ENCODE data around the gene RBCK1. TPM values are rescaled to one million over a fixed set of nuclear protein-coding genes. Genes with fewer than 3 reads are reported as not detected.
"Not testable (repeated sequence)": the region's sequence is repeated elsewhere in the genome, so short reads cannot be mapped to it uniquely, and the experiment has no call there.

Gene RBCK1
- total and polyA plus RNA-seq, 10 donors: 78.6 to 152 (median 102) TPM

DNA sequence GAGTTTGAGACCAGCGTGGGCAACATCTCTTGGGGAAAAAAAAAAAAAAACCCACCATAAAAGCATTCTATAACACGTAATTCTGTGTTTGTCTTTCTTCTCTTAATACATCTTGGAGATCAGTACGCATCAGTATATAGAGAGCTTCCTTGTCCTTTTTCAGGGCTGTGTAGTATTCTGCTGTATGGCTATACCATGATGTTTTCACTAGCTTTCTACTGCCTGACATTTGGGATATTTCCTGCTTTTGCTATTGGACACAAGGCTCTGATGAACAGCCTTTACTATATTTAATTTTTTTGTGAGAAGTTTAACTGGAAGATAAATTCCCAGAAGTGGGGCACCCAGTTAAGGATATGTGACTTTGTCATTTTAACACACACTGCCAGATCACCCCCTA lies 20.6 kb upstream of the RBCK1 start:
- Histone ChIP-seq H3K9me3 (no peaks in the 10 kb centered on the region), H3K4me1 (peaks cover 0 to 18% (median 7%) of the 10 kb centered on the region in 6 donors), H3K27ac (no peak overlapping the region), H3K36me3 (peaks cover 0 to 74% (median 45%) of the 10 kb centered on the region in 6 donors), H3K4me3 (no peak overlapping the region), H3K27me3 (replicated peaks in 1 of 7) (no peaks in the 10 kb centered on the region)
- intact Hi-C loops (cut with DNase I; ENCODE audit: low total_unique reads): no loop called here
- WGBS, 5 donors: 94 to 98% (median 96%) methylated on average over 3 of the region's 3 CpGs
- TF ChIP-seq, protein P1, sequence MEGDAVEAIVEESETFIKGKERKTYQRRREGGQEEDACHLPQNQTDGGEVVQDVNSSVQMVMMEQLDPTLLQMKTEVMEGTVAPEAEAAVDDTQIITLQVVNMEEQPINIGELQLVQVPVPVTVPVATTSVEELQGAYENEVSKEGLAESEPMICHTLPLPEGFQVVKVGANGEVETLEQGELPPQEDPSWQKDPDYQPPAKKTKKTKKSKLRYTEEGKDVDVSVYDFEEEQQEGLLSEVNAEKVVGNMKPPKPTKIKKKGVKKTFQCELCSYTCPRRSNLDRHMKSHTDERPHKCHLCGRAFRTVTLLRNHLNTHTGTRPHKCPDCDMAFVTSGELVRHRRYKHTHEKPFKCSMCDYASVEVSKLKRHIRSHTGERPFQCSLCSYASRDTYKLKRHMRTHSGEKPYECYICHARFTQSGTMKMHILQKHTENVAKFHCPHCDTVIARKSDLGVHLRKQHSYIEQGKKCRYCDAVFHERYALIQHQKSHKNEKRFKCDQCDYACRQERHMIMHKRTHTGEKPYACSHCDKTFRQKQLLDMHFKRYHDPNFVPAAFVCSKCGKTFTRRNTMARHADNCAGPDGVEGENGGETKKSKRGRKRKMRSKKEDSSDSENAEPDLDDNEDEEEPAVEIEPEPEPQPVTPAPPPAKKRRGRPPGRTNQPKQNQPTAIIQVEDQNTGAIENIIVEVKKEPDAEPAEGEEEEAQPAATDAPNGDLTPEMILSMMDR (IDR thresholded peaks at IDR 0.05 in 8 of 11, conservative IDR thresholded peaks at IDR 0.05 in 3 of 11): no peak
- TF ChIP-seq POLR2A (IDR thresholded peaks at IDR 0.05): no peak
- no peak for TF ChIP-seq POLR2AphosphoS5 (IDR thresholded peaks at IDR 0.05)
- no peak for DNase-seq

DNA sequence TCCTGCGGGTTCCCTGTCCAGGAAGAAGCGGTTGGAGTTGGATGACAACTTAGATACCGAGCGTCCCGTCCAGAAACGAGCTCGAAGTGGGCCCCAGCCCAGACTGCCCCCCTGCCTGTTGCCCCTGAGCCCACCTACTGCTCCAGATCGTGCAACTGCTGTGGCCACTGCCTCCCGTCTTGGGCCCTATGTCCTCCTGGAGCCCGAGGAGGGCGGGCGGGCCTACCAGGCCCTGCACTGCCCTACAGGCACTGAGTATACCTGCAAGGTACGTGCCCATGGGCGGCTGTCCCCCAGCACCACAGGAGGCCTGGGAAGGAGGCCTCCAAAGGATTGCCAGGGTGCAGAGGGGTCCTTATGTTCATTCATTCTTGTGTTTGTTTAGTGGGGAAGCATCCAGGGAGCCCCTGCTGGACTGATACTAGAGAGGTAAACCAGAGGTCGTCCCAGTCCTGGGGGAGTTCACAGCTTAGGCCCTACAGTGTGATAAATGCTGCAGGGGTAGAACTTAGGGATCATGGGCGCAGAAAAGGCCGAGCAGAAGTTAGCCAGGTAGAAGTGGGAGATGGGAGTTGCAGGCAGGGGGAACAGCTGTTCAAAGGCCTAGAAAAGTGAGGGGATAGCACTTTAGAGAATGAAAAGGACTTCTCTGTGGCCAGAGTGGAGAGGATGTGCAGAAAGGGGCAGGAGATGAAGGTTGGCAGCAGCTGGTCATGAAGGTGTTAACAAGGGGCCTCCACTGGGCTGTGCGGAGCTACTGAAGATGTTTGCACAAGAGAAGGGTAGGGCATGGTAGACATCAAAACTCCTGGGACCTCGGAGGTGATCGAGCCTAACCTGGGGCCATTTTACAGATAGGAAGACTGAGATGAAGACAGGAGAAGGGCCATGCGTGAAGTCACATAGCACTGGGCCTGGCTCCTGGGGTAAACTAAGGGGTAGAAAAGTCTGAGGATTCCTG lies 19.8 kb upstream of the RBCK1 start:
- intact Hi-C loops (cut with DNase I; ENCODE audit: low total_unique reads): no loop called here
- TF ChIP-seq, protein P1 (IDR thresholded peaks at IDR 0.05 in 8 of 11, conservative IDR thresholded peaks at IDR 0.05 in 3 of 11): no peak
- peak in 1 of 3 donors; percentile 14 for TF ChIP-seq POLR2AphosphoS5 (IDR thresholded peaks at IDR 0.05)

DNA sequence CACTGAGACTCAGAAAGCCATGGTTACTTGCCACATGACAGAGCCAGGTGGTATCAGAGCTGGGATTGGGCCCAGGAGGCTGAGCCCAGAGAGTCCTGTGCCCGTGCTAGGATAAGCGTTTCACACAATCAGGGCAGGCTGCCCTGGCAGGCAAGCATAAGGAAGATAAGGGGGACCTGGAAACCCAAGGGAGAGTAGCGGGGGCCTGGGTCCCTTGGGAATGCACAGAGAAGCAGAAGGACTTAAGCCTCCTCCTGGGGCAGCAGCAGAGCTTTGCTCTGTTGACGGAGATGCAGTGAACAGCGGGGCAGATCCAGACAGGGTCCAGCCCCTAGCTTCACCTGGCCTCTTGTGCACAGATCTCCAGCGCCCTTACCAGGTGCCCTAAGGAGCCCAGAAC lies 18.9 kb upstream of the RBCK1 start:
- peak; percentile 42 for DNase-seq
- H3K4me3 ChIP-seq: no peak overlapping the region
- H3K36me3 ChIP-seq: peaks cover 0 to 90% (median 62%) of the 10 kb centered on the region in 6 donors
- TF ChIP-seq, protein P1 (IDR thresholded peaks at IDR 0.05 in 8 of 11, conservative IDR thresholded peaks at IDR 0.05 in 3 of 11): no peak
- TF ChIP-seq POLR2AphosphoS5 (IDR thresholded peaks at IDR 0.05) (no peak), POLR2A (IDR thresholded peaks at IDR 0.05) (no peak)
- 80 to 97% (median 89%) methylated on average over 6 of the region's 6 CpGs for WGBS, 5 donors
- no peaks in the 10 kb centered on the region for H3K27me3 ChIP-seq (replicated peaks in 1 of 7)
- intact Hi-C loops (cut with DNase I; ENCODE audit: low total_unique reads): no loop called here
- H3K9me3 ChIP-seq: no peaks in the 10 kb centered on the region
- peaks cover 0 to 8% (median 0%) of the 10 kb centered on the region in 6 donors for H3K4me1 ChIP-seq
- H3K27ac ChIP-seq: no peak overlapping the region

More for the DNA sequence above, 19.8 kb upstream of the RBCK1 start:
- H3K27ac ChIP-seq: no peak overlapping the region
- 91 to 94% (median 91%) methylated on average over 15 to 21 of the region's 21 CpGs for WGBS, 5 donors
- no peak overlapping the region for H3K4me3 ChIP-seq
- no peaks in the 10 kb centered on the region for H3K9me3 ChIP-seq
- H3K4me1 ChIP-seq: peaks cover 0 to 10% (median 1%) of the 10 kb centered on the region in 6 donors
- DNase-seq: peak; percentile 47
- peaks cover 0 to 82% (median 53%) of the 10 kb centered on the region in 6 donors for H3K36me3 ChIP-seq
- H3K27me3 ChIP-seq (replicated peaks in 1 of 7): no peaks in the 10 kb centered on the region

DNA sequence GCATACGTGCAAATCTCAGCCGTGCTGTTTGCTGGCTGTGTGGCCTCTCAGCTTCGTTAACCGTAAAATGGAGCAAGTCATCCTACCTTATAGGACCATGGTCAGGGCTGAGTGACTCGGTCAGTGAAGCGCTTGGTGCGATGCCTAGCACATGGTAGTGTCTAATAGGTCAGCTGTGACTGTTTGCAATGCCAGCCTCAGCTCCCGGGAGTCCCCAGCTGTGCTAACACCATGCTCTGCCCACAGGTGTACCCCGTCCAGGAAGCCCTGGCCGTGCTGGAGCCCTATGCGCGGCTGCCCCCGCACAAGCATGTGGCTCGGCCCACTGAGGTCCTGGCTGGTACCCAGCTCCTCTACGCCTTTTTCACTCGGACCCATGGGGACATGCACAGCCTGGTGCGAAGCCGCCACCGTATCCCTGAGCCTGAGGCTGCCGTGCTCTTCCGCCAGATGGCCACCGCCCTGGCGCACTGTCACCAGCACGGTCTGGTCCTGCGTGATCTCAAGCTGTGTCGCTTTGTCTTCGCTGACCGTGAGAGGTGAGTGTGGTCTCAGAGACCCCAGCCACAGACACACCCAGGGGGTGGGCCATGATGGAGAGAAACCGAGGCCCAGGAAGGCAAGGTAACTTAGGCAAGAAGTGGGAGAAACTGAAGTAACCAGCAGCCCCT lies 16.9 kb upstream of the RBCK1 start:
- TF ChIP-seq, protein P1 (IDR thresholded peaks at IDR 0.05 in 8 of 11, conservative IDR thresholded peaks at IDR 0.05 in 3 of 11): no peak
- TF ChIP-seq POLR2AphosphoS5 (IDR thresholded peaks at IDR 0.05): peak in 2 of 3 donors; percentile 10 to 50
- Histone ChIP-seq H3K4me3 (no peak overlapping the region), H3K27ac (no peak overlapping the region), H3K9me3 (no peaks in the 10 kb centered on the region), H3K27me3 (replicated peaks in 1 of 7) (no peaks in the 10 kb centered on the region), H3K36me3 (peaks cover 0 to 99% (median 78%) of the 10 kb centered on the region in 6 donors), H3K4me1 (no peaks in the 10 kb centered on the region)
- DNase-seq: peak; percentile 61
- intact Hi-C loops (cut with DNase I; ENCODE audit: low total_unique reads): no loop called here
- WGBS, 5 donors: 91 to 96% (median 93%) methylated on average over 27 to 29 of the region's 29 CpGs

DNA sequence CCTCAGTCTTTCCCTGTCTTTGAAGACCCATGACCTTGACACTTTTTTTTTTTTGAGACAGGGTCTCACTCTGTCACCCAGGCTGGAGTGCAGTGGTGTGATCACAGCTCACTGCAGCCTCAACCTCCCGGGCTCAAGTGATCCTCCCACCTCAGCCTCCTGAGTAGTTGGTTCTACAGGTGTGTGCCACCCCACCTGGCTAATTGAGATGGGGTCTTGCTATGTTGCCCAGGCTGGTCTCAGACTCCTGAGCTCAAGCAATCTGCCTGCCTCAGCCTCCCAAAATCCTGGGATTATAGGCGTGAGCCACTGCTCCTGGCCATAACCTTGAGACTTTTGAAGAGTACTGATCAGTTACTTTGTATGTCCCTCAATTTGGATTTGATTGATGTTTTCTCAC lies 14.8 kb upstream of the RBCK1 start:
- H3K36me3 ChIP-seq: peaks cover 6 to 100% (median 91%) of the 10 kb centered on the region in 6 donors
- WGBS, 5 donors: 85 to 95% (median 86%) methylated on average over 2 of the region's 2 CpGs

More for the DNA sequence above, 14.8 kb upstream of the RBCK1 start:
- intact Hi-C loops (cut with DNase I; ENCODE audit: low total_unique reads); H3K9me3 ChIP-seq; H3K27ac ChIP-seq; H3K4me1 ChIP-seq; H3K4me3 ChIP-seq; H3K27me3 ChIP-seq (replicated peaks in 1 of 7): not testable (repeated sequence)
- DNase-seq: peak; percentile 17
